Epithelial cell of esophagus (primary cell): ENCODE data around the gene CSF2.

Source experiments
- DNase-seq: peaks from one replicate; pipeline ENCODE4 v3.0.0; 2010; ENCODE audit warnings: low read depth
- H3K4me3 ChIP-seq: 2 replicates; pipeline ENCODE4 v1.5.1; 2011; ENCODE audit warnings: mild to moderate bottlenecking, low read length, control low read depth
- TF ChIP-seq, protein P1 (sequence below): IDR thresholded peaks from 2 replicates; pipeline ENCODE4 v1.5.1; 2011; ENCODE audit warnings: low read depth, mild to moderate bottlenecking, low read length, control low read depth, inconsistent platforms; ENCODE audit not compliant: insufficient read depth; ENCODE audit errors: missing control alignments

The CSF2 gene

GRCh38 chr5:132069994-132070393 is 3.6 kb upstream of the CSF2 start:
- H3K4me3 ChIP-seq, result no peak overlapping the region
- TF ChIP-seq, protein P1, sequence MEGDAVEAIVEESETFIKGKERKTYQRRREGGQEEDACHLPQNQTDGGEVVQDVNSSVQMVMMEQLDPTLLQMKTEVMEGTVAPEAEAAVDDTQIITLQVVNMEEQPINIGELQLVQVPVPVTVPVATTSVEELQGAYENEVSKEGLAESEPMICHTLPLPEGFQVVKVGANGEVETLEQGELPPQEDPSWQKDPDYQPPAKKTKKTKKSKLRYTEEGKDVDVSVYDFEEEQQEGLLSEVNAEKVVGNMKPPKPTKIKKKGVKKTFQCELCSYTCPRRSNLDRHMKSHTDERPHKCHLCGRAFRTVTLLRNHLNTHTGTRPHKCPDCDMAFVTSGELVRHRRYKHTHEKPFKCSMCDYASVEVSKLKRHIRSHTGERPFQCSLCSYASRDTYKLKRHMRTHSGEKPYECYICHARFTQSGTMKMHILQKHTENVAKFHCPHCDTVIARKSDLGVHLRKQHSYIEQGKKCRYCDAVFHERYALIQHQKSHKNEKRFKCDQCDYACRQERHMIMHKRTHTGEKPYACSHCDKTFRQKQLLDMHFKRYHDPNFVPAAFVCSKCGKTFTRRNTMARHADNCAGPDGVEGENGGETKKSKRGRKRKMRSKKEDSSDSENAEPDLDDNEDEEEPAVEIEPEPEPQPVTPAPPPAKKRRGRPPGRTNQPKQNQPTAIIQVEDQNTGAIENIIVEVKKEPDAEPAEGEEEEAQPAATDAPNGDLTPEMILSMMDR, result no peak

DNA sequence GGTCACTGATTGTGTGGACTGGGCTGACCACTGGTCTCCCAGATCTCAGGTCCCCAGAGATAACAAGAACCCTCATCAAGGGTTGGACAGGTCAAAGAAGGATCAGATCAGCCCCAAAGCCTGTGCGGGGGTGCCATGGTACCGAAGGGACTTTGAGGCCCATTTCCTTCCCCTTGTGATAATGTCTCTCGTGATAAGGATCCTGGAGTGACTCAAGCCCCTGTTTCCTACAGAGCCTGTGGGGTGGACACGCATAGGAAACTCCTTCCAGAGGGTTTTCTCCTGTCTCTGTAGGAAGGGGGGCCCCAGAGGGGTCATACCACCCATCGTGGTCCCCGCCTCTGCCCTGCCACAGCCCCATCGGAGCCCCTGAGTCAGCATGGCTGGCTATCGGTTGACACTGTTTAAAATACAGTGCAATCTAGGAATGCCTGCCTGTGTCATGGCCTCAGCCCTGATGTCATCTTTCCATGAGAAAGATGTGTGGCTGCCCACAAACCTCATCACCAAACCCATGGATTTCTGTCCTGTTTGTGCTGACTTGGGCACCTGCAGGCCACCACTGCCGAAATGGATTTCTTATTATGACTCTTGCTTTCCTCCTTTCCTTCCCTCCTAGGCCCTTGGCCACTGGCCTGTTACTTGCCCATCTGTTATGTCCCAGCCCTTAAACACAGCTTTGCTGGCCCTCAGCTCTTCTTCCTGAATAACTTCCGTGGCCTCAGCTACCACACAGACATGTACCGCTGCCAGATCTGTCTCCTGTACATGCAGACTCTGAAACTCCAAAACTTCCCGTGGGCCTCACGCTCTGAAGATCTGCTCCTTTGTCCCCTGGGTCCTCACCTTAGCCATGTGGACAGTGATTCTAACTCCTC is 2.9 kb upstream of the CSF2 start:
- DNase-seq, result no peak
- TF ChIP-seq, protein P1, result no peak
- no peak overlapping the region for H3K4me3 ChIP-seq

More at GRCh38 chr5:132069994-132070393, 3.6 kb upstream of the CSF2 start:
- DNase-seq, result no peak

DNA sequence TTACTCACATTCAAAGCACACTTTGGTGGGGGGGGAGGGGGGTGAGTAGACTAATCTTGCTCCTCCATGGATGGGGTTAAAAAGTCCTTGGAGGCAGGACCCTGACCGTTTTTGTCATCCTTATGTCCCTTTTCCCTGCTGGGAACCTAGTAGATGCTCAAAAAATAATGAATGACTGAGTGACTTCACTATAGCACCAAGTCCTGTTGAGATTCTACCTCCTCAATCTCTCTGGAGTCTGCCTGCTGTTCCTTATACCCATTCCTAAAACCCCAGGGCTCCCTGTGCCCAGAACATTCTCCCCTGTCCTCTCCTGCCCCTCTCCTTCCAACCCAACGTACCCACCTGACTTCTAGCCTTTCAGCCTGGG is 2.3 kb upstream of the CSF2 start:
- TF ChIP-seq, protein P1, result no peak
- H3K4me3 ChIP-seq, result no peak overlapping the region
- no peak for DNase-seq

- no peak for DNase-seq
- TF ChIP-seq, protein P1, result no peak
- H3K4me3 ChIP-seq, result no peak overlapping the region
Measured at GRCh38 chr5:132072070-132072469, 1.5 kb upstream of the CSF2 start.

DNA sequence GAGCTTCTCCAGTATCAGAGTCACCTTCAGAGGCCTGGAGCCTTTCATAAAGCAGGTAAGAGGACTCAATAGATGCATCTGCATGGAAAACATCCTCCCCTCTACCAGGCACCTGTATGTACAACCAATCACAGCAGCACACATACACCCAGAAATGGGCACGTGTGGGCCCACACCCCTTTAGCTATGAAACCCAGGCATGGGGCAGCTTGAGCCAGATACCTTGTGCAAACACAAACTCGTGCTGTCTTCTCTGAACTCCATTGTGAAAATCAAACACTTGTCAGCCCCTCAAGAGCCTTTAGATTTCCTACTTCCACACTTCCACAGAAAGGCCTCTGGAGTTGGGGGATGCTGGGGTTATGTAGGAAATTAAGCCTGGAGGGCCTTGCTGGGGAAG is 1.1 kb upstream of the CSF2 start:
- H3K4me3 ChIP-seq, result no peak overlapping the region
- no peak for DNase-seq
- TF ChIP-seq, protein P1, result no peak

GRCh38 chr5:132074091-132074771 is 642 bp downstream of the CSF2 start:
- DNase-seq, result peak; percentile 64
- TF ChIP-seq, protein P1, result no peak
- no peak overlapping the region for H3K4me3 ChIP-seq
